Right lobe of liver (tissue), 4 donors: ENCODE measurements around the gene HK1.

Experiments
- POLR2A ChIP-seq: fragments of 450-650 bp; IDR thresholded peaks from one replicate; pipeline ENCODE4 v1.6.1; 2017; ENCODE audit warnings: antibody characterized with exemption, mild to moderate bottlenecking
- TF ChIP-seq, protein P1 (sequence below), 4 donors: fragments of 200-600 bp in 3 of 4; fragments of 450-650 bp in 1 of 4; IDR thresholded peaks; one replicate each; pipeline versions ENCODE4 v1.5.1 to v1.8.0; 2016 to 2022; ENCODE audit warnings: antibody characterized with exemption in 4 of 4, mild to moderate bottlenecking in 2 of 4
- donor health status: DM: no; HTN: no; CAD: no.
- donor health status: DM: no; HTN: no; CAD: no.
- donor health status: DM: no; HTN: yes; CAD: no.

GRCh38 chr10:69279110-69279509 is 814 bp downstream of the HK1 start:
- TF ChIP-seq, protein P1, sequence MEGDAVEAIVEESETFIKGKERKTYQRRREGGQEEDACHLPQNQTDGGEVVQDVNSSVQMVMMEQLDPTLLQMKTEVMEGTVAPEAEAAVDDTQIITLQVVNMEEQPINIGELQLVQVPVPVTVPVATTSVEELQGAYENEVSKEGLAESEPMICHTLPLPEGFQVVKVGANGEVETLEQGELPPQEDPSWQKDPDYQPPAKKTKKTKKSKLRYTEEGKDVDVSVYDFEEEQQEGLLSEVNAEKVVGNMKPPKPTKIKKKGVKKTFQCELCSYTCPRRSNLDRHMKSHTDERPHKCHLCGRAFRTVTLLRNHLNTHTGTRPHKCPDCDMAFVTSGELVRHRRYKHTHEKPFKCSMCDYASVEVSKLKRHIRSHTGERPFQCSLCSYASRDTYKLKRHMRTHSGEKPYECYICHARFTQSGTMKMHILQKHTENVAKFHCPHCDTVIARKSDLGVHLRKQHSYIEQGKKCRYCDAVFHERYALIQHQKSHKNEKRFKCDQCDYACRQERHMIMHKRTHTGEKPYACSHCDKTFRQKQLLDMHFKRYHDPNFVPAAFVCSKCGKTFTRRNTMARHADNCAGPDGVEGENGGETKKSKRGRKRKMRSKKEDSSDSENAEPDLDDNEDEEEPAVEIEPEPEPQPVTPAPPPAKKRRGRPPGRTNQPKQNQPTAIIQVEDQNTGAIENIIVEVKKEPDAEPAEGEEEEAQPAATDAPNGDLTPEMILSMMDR (IDR thresholded peaks at IDR 0.05): no peak
- TF ChIP-seq POLR2A: no peak
